ENCODE measurements around the gene ENAH.
"Not testable (repeated sequence)": the region's sequence is repeated elsewhere in the genome, so short reads cannot be mapped to it uniquely, and the experiment has no call there.

The ENAH gene

GRCh38 chr1:225522588-225523262 lies 130.2 kb downstream of the ENAH start:
- no peak for DNase-seq

- no peak for DNase-seq
These were observed 132.2 kb downstream of the ENAH start for GRCh38 chr1:225520587-225521227.

DNA sequence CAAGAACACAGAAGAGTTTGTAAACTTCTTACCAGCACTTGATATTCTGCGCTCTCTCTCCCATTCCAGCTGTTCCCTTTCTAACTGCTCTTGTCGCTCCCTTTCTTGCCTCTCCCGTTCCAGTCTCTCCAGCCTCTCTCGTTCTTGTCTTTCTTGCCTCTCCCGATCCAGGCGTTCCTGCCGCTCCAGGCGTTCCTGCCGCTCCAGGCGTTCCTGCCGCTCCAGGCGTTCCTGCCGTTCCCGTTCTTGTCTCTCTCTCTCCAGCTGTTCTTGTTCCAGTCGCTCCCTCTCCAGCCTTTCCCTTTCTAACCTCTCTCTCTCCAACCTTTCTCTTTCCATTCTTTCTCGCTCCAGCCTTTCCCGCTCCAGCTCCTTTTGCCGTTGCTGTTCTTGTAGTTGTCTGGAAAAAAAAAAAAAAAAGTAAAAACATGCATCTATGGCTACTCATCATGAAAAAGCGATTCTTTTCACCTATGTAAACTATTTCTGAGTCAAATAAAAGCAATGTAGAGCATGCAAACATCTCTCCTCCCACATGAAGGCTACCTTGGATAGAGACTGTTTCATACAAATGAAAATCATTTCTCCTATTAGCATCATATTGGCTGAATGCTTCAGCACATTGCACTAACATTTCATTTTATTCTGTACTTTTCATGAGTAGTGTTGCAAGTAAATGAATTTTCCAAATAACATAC lies 133.6 kb downstream of the ENAH start:
- DNase-seq, result no peak

DNA sequence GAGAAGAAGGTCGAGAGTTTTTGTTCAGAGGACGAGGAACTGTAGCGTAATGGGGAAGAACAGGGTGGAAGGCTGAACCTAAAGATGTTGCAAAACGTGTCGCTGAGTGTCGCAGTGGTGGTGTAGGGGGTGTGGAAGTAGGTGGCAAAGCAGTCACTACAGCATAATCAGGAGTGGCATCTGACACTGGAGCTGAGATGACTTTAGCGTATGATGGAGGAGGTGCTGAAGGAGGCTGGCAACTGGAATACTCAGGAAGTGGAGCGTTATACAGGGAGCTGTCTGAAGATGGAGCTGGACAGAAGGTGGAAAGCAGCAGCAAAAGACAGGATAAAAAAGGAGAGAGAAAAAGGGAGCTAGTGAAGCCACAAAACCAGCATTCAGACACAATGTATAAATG lies 135.2 kb downstream of the ENAH start:
- peak in 1 of 2 donors; percentile 3 for DNase-seq

- DNase-seq, result no peak
These were observed 135.7 kb downstream of the ENAH start for GRCh38 chr1:225517221-225517620.

GRCh38 chr1:225514671-225515081 lies 138.2 kb downstream of the ENAH start:
- DNase-seq, result no peak

GRCh38 chr1:225513576-225513975 lies 139.3 kb downstream of the ENAH start:
- DNase-seq, result not testable (repeated sequence)

DNA sequence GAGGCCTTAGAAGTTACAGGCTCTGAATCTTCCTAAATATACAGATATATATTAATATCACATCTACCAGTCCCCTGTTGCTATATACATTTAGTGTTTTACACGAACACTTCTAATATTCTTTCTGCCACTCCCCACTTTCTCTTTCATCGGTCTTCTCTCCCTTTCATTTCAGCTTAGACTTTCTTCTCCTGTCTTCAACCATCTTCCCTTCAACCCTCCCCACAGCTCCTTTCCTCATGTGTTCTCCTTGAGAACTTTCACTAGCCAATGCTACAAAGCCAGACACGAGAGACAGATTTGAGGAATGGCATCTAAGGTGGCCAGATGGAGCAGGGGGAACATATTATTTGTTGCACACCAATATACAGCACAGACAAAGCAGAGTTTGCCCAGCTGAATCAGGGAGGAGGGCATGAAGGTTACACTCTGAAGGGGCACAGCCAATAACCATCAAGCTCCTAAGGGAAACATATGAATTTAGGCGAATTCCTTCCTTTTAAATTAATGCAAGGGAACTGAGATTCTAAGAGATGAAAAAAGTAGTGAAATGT lies 141.0 kb downstream of the ENAH start:
- no peak for DNase-seq

DNA sequence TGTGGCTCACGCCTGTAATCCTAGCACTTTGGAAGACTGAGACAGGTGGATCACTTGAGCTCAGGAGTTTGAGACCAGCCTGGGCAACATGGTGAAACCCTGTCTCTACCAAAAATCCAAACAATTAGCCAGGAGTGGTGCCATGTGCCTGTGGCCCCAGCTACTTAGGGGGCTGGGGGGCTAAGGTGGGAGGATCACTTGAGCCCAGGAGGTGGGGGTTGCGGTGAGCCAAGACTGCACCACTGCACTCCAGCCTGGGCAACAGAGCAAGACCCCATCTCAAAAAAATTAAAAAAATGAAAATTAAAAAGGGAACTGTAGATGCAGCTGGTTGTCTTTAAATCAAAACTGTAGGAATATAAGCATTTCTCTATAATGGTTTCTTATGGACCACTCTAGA lies 142.2 kb downstream of the ENAH start:
- DNase-seq, result not testable (repeated sequence)

DNA sequence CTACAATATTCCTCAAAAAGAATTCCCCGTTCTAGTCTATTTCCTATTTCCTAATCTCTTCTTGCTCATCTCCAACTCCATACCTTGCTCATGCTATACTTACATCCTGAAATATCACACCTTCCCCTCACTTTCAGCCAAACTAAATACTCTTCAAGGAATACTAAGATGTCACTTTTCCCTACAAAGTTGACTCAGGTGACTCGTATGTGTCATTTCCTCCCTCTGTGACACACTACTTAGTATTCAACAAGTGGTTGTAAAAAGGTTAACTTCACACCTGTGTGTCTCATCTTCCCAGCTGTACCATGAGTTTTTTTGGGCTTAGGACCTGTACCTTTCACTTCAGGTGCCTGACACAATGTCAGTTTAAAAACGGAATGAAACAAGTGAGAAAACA lies 143.2 kb downstream of the ENAH start:
- no peak for DNase-seq

GRCh38 chr1:225509376-225509707 lies 143.6 kb downstream of the ENAH start:
- DNase-seq, result no peak

DNA sequence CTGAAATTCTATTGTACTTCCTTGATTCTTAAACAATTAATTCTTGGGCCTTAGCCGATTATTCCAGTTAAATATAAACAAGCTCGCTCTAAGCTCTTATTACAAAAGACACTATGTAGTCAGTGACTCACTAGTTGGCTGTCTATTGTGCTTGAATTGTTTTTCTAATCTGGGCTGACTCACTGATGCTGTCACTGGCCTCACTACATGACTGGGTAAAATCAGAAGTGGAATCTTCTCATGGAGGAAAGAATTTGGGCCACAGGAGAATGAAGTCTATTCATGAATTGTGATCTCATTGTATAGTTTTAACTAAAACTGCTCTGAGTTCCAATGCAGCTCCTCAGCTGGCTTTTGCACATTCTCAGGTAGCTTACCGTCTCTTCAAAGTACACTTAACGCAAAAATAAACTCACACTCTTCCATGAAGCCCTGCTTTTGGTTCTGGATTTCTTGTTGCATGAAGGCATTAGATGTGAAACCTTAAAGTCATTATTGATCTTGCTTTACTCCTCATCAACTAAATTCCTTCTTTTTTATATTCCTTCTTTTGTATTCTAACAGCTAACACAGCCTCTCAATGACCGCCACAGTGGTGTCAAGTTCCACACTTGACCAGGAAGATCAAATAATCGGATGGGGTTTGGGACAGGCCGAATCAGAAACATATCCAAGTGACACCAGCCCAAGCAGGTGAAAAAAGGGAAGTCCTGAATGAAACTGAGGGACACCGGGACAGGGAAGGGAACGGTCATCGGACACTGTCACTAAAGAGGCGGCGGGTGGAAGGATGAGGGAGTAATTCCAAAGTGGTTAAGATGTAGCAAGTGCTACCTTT lies 144.2 kb downstream of the ENAH start:
- DNase-seq, result no peak

GRCh38 chr1:225506727-225507126 lies 146.2 kb downstream of the ENAH start:
- DNase-seq, result no peak

DNA sequence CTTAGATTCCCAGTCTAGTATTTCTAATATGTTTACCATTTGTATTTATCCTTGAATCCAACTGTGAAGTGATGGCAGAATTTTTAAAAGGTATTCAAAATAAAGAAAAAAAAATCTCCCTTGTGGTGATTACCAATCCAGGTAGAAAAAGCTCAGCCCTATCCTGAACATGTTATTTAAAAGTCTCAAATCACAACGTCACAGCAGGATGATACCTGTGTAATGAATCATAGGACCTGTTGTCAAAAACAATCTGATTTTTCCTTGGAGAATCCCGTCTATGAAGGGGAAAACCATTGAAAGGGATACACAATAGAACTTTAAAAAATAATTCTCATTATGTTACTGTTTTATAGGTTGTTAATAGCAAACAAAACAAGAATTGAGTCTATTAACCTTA lies 148.1 kb downstream of the ENAH start:
- no peak for DNase-seq

DNA sequence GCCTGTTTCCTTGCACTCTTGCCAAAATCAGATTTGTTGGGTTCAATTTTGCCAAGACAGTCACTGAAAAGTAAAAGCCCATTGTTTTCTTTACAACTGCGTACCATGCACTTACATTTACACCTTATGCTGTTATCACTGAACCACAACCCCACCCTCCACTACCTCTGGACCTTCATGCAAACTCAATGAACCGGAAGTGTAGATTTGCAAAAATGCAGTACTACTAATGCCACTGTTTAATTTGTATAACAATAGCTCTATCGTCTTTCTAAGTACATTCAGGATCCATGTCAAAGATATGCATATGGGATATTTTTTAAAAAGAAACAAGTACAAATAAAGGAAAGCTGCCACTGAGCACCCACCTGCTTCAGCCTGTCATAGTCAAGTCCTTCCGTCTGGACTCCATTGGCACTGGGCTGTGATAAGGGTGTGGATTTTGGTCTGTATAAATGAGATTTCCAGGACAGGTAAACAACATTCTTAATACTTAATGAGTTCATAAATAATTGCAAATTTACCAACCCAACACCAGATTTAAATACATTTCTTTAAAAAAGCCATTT lies 152.2 kb downstream of the ENAH start:
- DNase-seq, result no peak

- no peak for DNase-seq
These were observed 154.3 kb downstream of the ENAH start for GRCh38 chr1:225498549-225499136.

GRCh38 chr1:225494789-225495359 lies 158.0 kb downstream of the ENAH start:
- DNase-seq, result no peak

GRCh38 chr1:225493591-225494246 lies 159.2 kb downstream of the ENAH start:
- no peak for DNase-seq

GRCh38 chr1:225488676-225489075 lies 164.2 kb downstream of the ENAH start:
- no peak for DNase-seq

GRCh38 chr1:225486856-225487255 lies 166.1 kb downstream of the ENAH start:
- DNase-seq, result no peak

- DNase-seq, result no peak
These were observed 166.9 kb downstream of the ENAH start for GRCh38 chr1:225485991-225486530.

Measured in CD4-positive, alpha-beta T cell treated with Interleukin-1 beta for 1 hour (primary cell).